Liver (tissue), 9 donors: Measurements from ENCODE around the gene TMCC2. TPM values are rescaled to one million over a fixed set of nuclear protein-coding genes. Genes with fewer than 3 reads are reported as not detected.

Source experiments
- DNase-seq: peaks from one replicate; pipeline ENCODE4 v3.0.0-alpha.2; 2017; ENCODE audit warnings: low spot score
- H3K27ac ChIP-seq, 2 donors: one replicate each; pipeline ENCODE4 v1.7.0; 2013; ENCODE audit warnings: inconsistent platforms in 2 of 2, low read length in 2 of 2, control low read depth in 1 of 2, low read depth in 1 of 2, mild to moderate bottlenecking in 1 of 2
- H3K27me3 ChIP-seq, 4 donors: one replicate each; pipeline versions ENCODE4 v1.6.1 to v1.7.0; 2013; ENCODE audit warnings: low read length in 3 of 4, inconsistent platforms in 1 of 4, mild to moderate bottlenecking in 1 of 4, moderate library complexity in 1 of 4; ENCODE audit not compliant: control insufficient read depth in 4 of 4, insufficient read depth in 4 of 4
- H3K36me3 ChIP-seq, 4 donors: one replicate each; pipeline versions ENCODE4 v1.6.1 to v1.7.0; 2013; ENCODE audit warnings: low read length in 3 of 4, mild to moderate bottlenecking in 3 of 4, low read depth in 1 of 4, moderate library complexity in 1 of 4; ENCODE audit not compliant: control insufficient read depth in 4 of 4, insufficient read depth in 3 of 4
- H3K4me1 ChIP-seq, 4 donors: one replicate each; pipeline versions ENCODE4 v1.6.1 to v1.7.0; 2013; ENCODE audit warnings: low read length in 3 of 4, mild to moderate bottlenecking in 3 of 4, moderate library complexity in 1 of 4; ENCODE audit not compliant: control insufficient read depth in 4 of 4, insufficient read depth in 4 of 4
- H3K4me3 ChIP-seq, 3 donors: one replicate each; pipeline versions ENCODE4 v1.6.1 to v1.7.0; 2013; ENCODE audit warnings: low read length in 3 of 3, control low read depth in 1 of 3, low read depth in 1 of 3, mild to moderate bottlenecking in 1 of 3
- H3K9ac ChIP-seq, 2 donors: one replicate each; pipeline ENCODE4 v1.7.0; 2013; ENCODE audit warnings: low read length in 2 of 2, mild to moderate bottlenecking in 2 of 2, moderate library complexity in 2 of 2, control low read depth in 1 of 2, low read depth in 1 of 2
- H3K9me3 ChIP-seq, 4 donors: one replicate each; pipeline versions ENCODE4 v1.6.1 to v1.7.0; 2013; ENCODE audit warnings: low read length in 3 of 4; ENCODE audit not compliant: control insufficient read depth in 4 of 4
- CTCF ChIP-seq: fragments of 150-350 bp; IDR thresholded peaks from 2 replicates; pipeline ENCODE4 v1.5.1; 2017; ENCODE audit warnings: improper control_type of control experiment, low read depth, low read length; ENCODE audit not compliant: missing input control
- FOXA1 ChIP-seq: IDR thresholded peaks from 2 replicates; pipeline ENCODE4 v1.6.1; 2016; ENCODE audit warnings: antibody characterized with exemption
- FOXA2 ChIP-seq: IDR thresholded peaks from 2 replicates; pipeline ENCODE4 v1.6.1; 2016; ENCODE audit warnings: antibody characterized with exemption
- GABPA ChIP-seq, 2 donors: IDR thresholded peaks in 1 of 2; conservative IDR thresholded peaks in 1 of 2; 2 replicates each; pipeline ENCODE4 v1.6.1; 2016; ENCODE audit warnings: antibody characterized with exemption in 2 of 2, mild to moderate bottlenecking in 1 of 2, moderate library complexity in 1 of 2
- HNF4G ChIP-seq: IDR thresholded peaks from 2 replicates; pipeline ENCODE4 v1.6.1; 2016; ENCODE audit warnings: antibody characterized with exemption
- JUND ChIP-seq, 2 donors: IDR thresholded peaks; 2 replicates each; pipeline ENCODE4 v1.6.1; 2016; ENCODE audit warnings: antibody characterized with exemption in 2 of 2
- MAX ChIP-seq: IDR thresholded peaks from 2 replicates; pipeline ENCODE4 v1.6.1; 2016; ENCODE audit warnings: antibody characterized with exemption
- TAF1 ChIP-seq: conservative IDR thresholded peaks from 2 replicates; pipeline ENCODE4 v1.6.1; 2016; ENCODE audit warnings: antibody characterized with exemption, mild to moderate bottlenecking
- YY1 ChIP-seq: IDR thresholded peaks from 2 replicates; pipeline ENCODE4 v1.6.1; 2016; ENCODE audit warnings: antibody characterized with exemption, mild to moderate bottlenecking
- ZBTB33 ChIP-seq: IDR thresholded peaks from 2 replicates; pipeline ENCODE4 v1.6.1; 2016; ENCODE audit warnings: antibody characterized with exemption
- WGBS: extraction: QIAGEN DNeasy Blood & Tissue Kit; methylation state at CpG from one replicate; pipeline ENCODE4 v1.1.7; 2013; 5-methylcytosine and 5-hydroxymethylcytosine counted together
- polyA plus RNA-seq, 2 donors: library from polyadenylated mRNA; stranded (reverse) in 1 of 2; unstranded in 1 of 2; fragments of 200-250 nt in 1 of 2; fragments of >200 nt in 1 of 2; fragmentation: Nextera tagmentation in 1 of 2; extraction: Ambion mirVana in 1 of 2; gene quantifications; one replicate each; pipeline versions ENCODE4 v1.2.1 to v1.2.3, GENCODE V29; 2013 to 2015
- total RNA-seq, 2 donors: library from RNA; depleted of rRNA; stranded (reverse); fragments of >200 nt; gene quantifications; one replicate each; pipeline ENCODE4 v1.2.3, GENCODE V29; 2014
- donor health status: healthy.
- donor health status: healthy.
- donor health status: healthy.
- donor health status: healthy.
- donor health status: healthy.

TMCC2 gene
- total and polyA plus RNA-seq, 4 donors = 0.06 to 452 (median 0.21) TPM

- TF ChIP-seq CTCF (no peak), HNF4G (no peak), YY1 (no peak), TAF1 (no peak)
These were observed 33.4 kb downstream of the TMCC2 start (continued) for GRCh38 chr1:205260948-205261732.

GRCh38 chr1:205261946-205262691 is 34.4 kb downstream of the TMCC2 start:
- DNase-seq = no peak
- TF ChIP-seq GABPA (IDR thresholded peaks at IDR 0.05 in 1 of 2, conservative IDR thresholded peaks at IDR 0.05 in 1 of 2) = no peak
- no peak for TF ChIP-seq JUND (IDR thresholded peaks at IDR 0.05)
- no peak for TF ChIP-seq ZBTB33
- TF ChIP-seq FOXA2 = no peak
- H3K9ac ChIP-seq = no peak overlapping the region
- H3K36me3 ChIP-seq = no peaks in the 10 kb centered on the region
- H3K27ac ChIP-seq = no peak overlapping the region
- H3K9me3 ChIP-seq = no peaks in the 10 kb centered on the region
- 47% methylated on average over 5 of the region's 5 CpGs for WGBS
- H3K27me3 ChIP-seq = peaks cover 0 to 2% (median 0%) of the 10 kb centered on the region in 4 donors
- H3K4me1 ChIP-seq = peaks cover 0 to 5% (median 3%) of the 10 kb centered on the region in 4 donors
- no peak overlapping the region for H3K4me3 ChIP-seq

GRCh38 chr1:205262731-205263171 is 35.0 kb downstream of the TMCC2 start:
- Histone ChIP-seq H3K4me3 (no peak overlapping the region), H3K27me3 (peaks cover 0 to 2% (median 0%) of the 10 kb centered on the region in 4 donors), H3K9me3 (no peaks in the 10 kb centered on the region), H3K9ac (no peak overlapping the region), H3K27ac (no peak overlapping the region), H3K4me1 (peaks cover 0 to 10% (median 8%) of the 10 kb centered on the region in 4 donors), H3K36me3 (no peaks in the 10 kb centered on the region)
- TF ChIP-seq MAX (no peak), YY1 (no peak), FOXA2 (no peak), GABPA (IDR thresholded peaks at IDR 0.05 in 1 of 2, conservative IDR thresholded peaks at IDR 0.05 in 1 of 2) (no peak), FOXA1 (no peak)
- DNase-seq = no peak
- 66% methylated on average over 8 of the region's 8 CpGs for WGBS
